ENCODE results near the gene SNAP25. TPM values are rescaled to one million over a fixed set of nuclear protein-coding genes. Genes with fewer than 3 reads are reported as not detected.

Gene SNAP25
- total RNA-seq, 8 experiments from 2014 or later: 0.20 to 118 (median 95.3) TPM

GRCh38 chr20:10304471-10305046, 85.9 kb downstream of the SNAP25 start:
- in situ Hi-C loops (cut with MboI; ENCODE audit: low pct_unique_long_range_greater_than_20kb in 2 of 9, low sequenced_read_pairs in 9 of 9, unreplicated experiment in 9 of 9): no loop called here

GRCh38 chr20:10306440-10307358, 88.1 kb downstream of the SNAP25 start:
- in situ Hi-C loops (cut with MboI; ENCODE audit: low pct_unique_long_range_greater_than_20kb in 2 of 9, low sequenced_read_pairs in 9 of 9, unreplicated experiment in 9 of 9): no loop called here
- 24 to 89% (median 56%) methylated on average over 3 of the region's 3 CpGs; no CpG with 5 or more reads in 2 of the 10 experiments for WGBS, 10 experiments
- Histone ChIP-seq H3K4me1 (replicated peaks in 1 of 2) (peaks cover 0 to 3% of the 10 kb centered on the region in 2 donors), H3K4me3 (no peak overlapping the region), H3K27ac (no peak overlapping the region)
- ATAC-seq (replicated peaks in 6 of 8): peak in 1 of 8 experiments; percentile 20

More at GRCh38 chr20:10304471-10305046, 85.9 kb downstream of the SNAP25 start:
- Histone ChIP-seq H3K27ac (no peak overlapping the region), H3K4me3 (no peak overlapping the region), H3K4me1 (replicated peaks in 1 of 2) (peaks cover 3 to 11% of the 10 kb centered on the region in 2 donors)
- 64 to 100% (median 92%) methylated on average over 1 to 3 of the region's 3 CpGs for WGBS, 10 experiments
- no peak for ATAC-seq (replicated peaks in 6 of 8)

GRCh38 chr20:10307359-10307735, 88.7 kb downstream of the SNAP25 start:
- H3K4me1 ChIP-seq (replicated peaks in 1 of 2): peaks cover 0 to 3% of the 10 kb centered on the region in 2 donors
- 11 to 94% (median 76%) methylated on average over 2 to 3 of the region's 3 CpGs; no CpG with 5 or more reads in 1 of the 10 experiments for WGBS, 10 experiments
- H3K4me3 ChIP-seq: no peak overlapping the region
- no peak overlapping the region for H3K27ac ChIP-seq
- no peak for ATAC-seq (replicated peaks in 6 of 8)
- in situ Hi-C loops (cut with MboI; ENCODE audit: low pct_unique_long_range_greater_than_20kb in 2 of 9, low sequenced_read_pairs in 9 of 9, unreplicated experiment in 9 of 9): no loop called here

- Histone ChIP-seq H3K4me3 (no peak overlapping the region), H3K4me1 (replicated peaks in 1 of 2) (peaks cover 0 to 3% of the 10 kb centered on the region in 2 donors), H3K27ac (no peak overlapping the region)
- in situ Hi-C loops (cut with MboI; ENCODE audit: low pct_unique_long_range_greater_than_20kb in 2 of 9, low sequenced_read_pairs in 9 of 9, unreplicated experiment in 9 of 9): no loop called here
- 0 to 100% (median 60%) methylated on average over 1 to 2 of the region's 2 CpGs; no CpG with 5 or more reads in 3 of the 10 experiments for WGBS, 10 experiments
- no peak for ATAC-seq (replicated peaks in 6 of 8)
Observed at GRCh38 chr20:10308652-10309051, 90.0 kb downstream of the SNAP25 start.

GRCh38 chr20:10309326-10309725, 90.7 kb downstream of the SNAP25 start:
- WGBS, 10 experiments: 0 to 100% (median 51%) methylated on average over 1 to 2 of the region's 2 CpGs; no CpG with 5 or more reads in 4 of the 10 experiments
- H3K27ac ChIP-seq: no peak overlapping the region
- peaks cover 3% of the 10 kb centered on the region in 2 donors for H3K4me1 ChIP-seq (replicated peaks in 1 of 2)
- ATAC-seq (replicated peaks in 6 of 8): peak; percentile 27 to 92 (median 74)
- H3K4me3 ChIP-seq: no peak overlapping the region
- in situ Hi-C loops (cut with MboI; ENCODE audit: low pct_unique_long_range_greater_than_20kb in 2 of 9, low sequenced_read_pairs in 9 of 9, unreplicated experiment in 9 of 9): no loop called here

GRCh38 chr20:10312111-10312510, 93.5 kb downstream of the SNAP25 start:
- WGBS, 10 experiments: 0 to 100% (median 63%) methylated on average over 1 of the region's 1 CpG; no CpG with 5 or more reads in 3 of the 10 experiments
- in situ Hi-C loops (cut with MboI; ENCODE audit: low pct_unique_long_range_greater_than_20kb in 2 of 9, low sequenced_read_pairs in 9 of 9, unreplicated experiment in 9 of 9): no loop called here
- Histone ChIP-seq H3K4me3 (no peak overlapping the region), H3K4me1 (replicated peaks in 1 of 2) (peaks cover 0 to 4% of the 10 kb centered on the region in 2 donors), H3K27ac (no peak overlapping the region)
- ATAC-seq (replicated peaks in 6 of 8): no peak

- H3K27ac ChIP-seq: no peak overlapping the region
- in situ Hi-C loops (cut with MboI; ENCODE audit: low pct_unique_long_range_greater_than_20kb in 2 of 9, low sequenced_read_pairs in 9 of 9, unreplicated experiment in 9 of 9): no loop called here
- no peak for ATAC-seq (replicated peaks in 6 of 8)
Observed at GRCh38 chr20:10313215-10313614, 94.6 kb downstream of the SNAP25 start.

GRCh38 chr20:10313701-10314100, 95.1 kb downstream of the SNAP25 start:
- 14 to 60% (median 38%) methylated on average over 1 to 3 of the region's 3 CpGs; no CpG with 5 or more reads in 2 of the 10 experiments for WGBS, 10 experiments
- no peak for ATAC-seq (replicated peaks in 6 of 8)
- no peak overlapping the region for H3K27ac ChIP-seq
- in situ Hi-C loops (cut with MboI; ENCODE audit: low pct_unique_long_range_greater_than_20kb in 2 of 9, low sequenced_read_pairs in 9 of 9, unreplicated experiment in 9 of 9): no loop called here
- H3K4me3 ChIP-seq: no peak overlapping the region
- H3K4me1 ChIP-seq (replicated peaks in 1 of 2): peaks cover 0 to 4% of the 10 kb centered on the region in 2 donors

More at GRCh38 chr20:10313215-10313614, 94.6 kb downstream of the SNAP25 start:
- H3K4me1 ChIP-seq (replicated peaks in 1 of 2): peaks cover 0 to 4% of the 10 kb centered on the region in 2 donors
- no peak overlapping the region for H3K4me3 ChIP-seq

- H3K27ac ChIP-seq: no peak overlapping the region
- ATAC-seq (replicated peaks in 6 of 8): peak in 1 of 8 experiments; percentile 17
- 11 to 71% (median 15%) methylated on average over 1 to 2 of the region's 2 CpGs; no CpG with 5 or more reads in 3 of the 10 experiments for WGBS, 10 experiments
Observed at GRCh38 chr20:10314198-10314597, 95.6 kb downstream of the SNAP25 start.

GRCh38 chr20:10315138-10315537, 96.5 kb downstream of the SNAP25 start:
- in situ Hi-C loops (cut with MboI; ENCODE audit: low pct_unique_long_range_greater_than_20kb in 2 of 9, low sequenced_read_pairs in 9 of 9, unreplicated experiment in 9 of 9): no loop called here
- ATAC-seq (replicated peaks in 6 of 8): no peak
- 0 to 80% (median 53%) methylated on average over 1 to 5 of the region's 5 CpGs; no CpG with 5 or more reads in 3 of the 10 experiments for WGBS, 10 experiments
- Histone ChIP-seq H3K27ac (no peak overlapping the region), H3K4me3 (no peak overlapping the region), H3K4me1 (replicated peaks in 1 of 2) (peaks cover 0 to 4% of the 10 kb centered on the region in 2 donors)

More at GRCh38 chr20:10314198-10314597, 95.6 kb downstream of the SNAP25 start:
- in situ Hi-C loops (cut with MboI; ENCODE audit: low pct_unique_long_range_greater_than_20kb in 2 of 9, low sequenced_read_pairs in 9 of 9, unreplicated experiment in 9 of 9): no loop called here
- Histone ChIP-seq H3K4me3 (no peak overlapping the region), H3K4me1 (replicated peaks in 1 of 2) (peaks cover 0 to 4% of the 10 kb centered on the region in 2 donors)

GRCh38 chr20:10316582-10316981, 98.0 kb downstream of the SNAP25 start:
- Histone ChIP-seq H3K4me3 (no peak overlapping the region), H3K27ac (no peak overlapping the region), H3K4me1 (replicated peaks in 1 of 2) (peaks cover 0 to 4% of the 10 kb centered on the region in 2 donors)
- in situ Hi-C loops (cut with MboI; ENCODE audit: low pct_unique_long_range_greater_than_20kb in 2 of 9, low sequenced_read_pairs in 9 of 9, unreplicated experiment in 9 of 9): no loop called here
- WGBS, 10 experiments: 29 to 100% (median 82%) methylated on average over 1 to 2 of the region's 2 CpGs; no CpG with 5 or more reads in 2 of the 10 experiments
- ATAC-seq (replicated peaks in 6 of 8): no peak

- no peak for ATAC-seq (replicated peaks in 6 of 8)
- no peak overlapping the region for H3K27ac ChIP-seq
Observed at GRCh38 chr20:10318291-10319024, 99.8 kb downstream of the SNAP25 start.

More at GRCh38 chr20:10318291-10319024, 99.8 kb downstream of the SNAP25 start:
- Histone ChIP-seq H3K4me1 (replicated peaks in 1 of 2) (peaks cover 0 to 4% of the 10 kb centered on the region in 2 donors), H3K4me3 (no peak overlapping the region)
- WGBS, 10 experiments: 17 to 100% (median 71%) methylated on average over 1 to 4 of the region's 5 CpGs
- in situ Hi-C loops (cut with MboI; ENCODE audit: low pct_unique_long_range_greater_than_20kb in 2 of 9, low sequenced_read_pairs in 9 of 9, unreplicated experiment in 9 of 9): no loop called here

All from motor neuron (in vitro differentiated cells).